Stimulated activated CD4-positive, alpha-beta T cell treated with anti-CD3 and anti-CD28 coated beads, Interleukin-12 subunit alpha, Interleukin-12 subunit beta, amount 100 ng/mL, for 48 hours (primary cell): Measurements from ENCODE around the gene CFD.
"Not testable (repeated sequence)": the region's sequence is repeated elsewhere in the genome, so short reads cannot be mapped to it uniquely, and the experiment has no call there.

ENCODE experiments used
- DNase-seq, 3 donors: peaks; one replicate each; pipeline ENCODE4 v3.0.0-alpha.2; 2020; ENCODE audit warnings: low read depth in 2 of 3, low spot score in 1 of 3

CFD gene

GRCh38 chr19:887599-887998, 28.1 kb downstream of the CFD start:
- no peak for DNase-seq

GRCh38 chr19:888581-889385, 29.3 kb downstream of the CFD start:
- no peak for DNase-seq

DNA sequence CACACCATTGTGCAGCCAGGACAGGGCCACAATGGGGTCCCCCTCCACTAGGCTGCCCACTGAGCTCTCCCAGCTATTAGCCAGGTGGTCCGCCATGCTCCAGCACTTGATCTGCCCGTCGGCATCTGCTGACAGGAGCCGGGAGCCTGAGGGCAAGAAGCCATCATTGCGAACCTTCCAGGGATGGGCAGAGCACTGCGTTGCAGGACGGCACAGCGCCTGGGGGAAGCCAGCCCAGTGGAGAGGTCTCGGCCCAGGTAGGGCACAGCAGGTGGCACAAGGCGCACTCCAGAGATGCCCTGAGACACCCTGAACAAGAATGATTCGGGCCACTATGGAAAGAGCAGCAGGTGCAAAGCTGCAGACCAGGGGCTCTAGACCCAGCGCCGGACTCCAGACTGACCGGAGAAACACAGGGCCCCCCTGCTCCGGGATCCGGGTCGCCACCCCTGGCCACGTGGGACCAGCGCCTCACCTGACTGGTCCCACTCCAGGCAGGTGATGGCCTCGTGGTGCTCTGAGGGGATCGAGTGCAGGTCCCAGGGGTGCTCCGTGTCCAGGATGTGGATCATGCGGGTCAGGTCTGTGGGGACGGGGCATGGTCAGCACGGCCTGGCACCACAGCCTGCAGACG, 30.3 kb downstream of the CFD start:
- DNase-seq = no peak

DNA sequence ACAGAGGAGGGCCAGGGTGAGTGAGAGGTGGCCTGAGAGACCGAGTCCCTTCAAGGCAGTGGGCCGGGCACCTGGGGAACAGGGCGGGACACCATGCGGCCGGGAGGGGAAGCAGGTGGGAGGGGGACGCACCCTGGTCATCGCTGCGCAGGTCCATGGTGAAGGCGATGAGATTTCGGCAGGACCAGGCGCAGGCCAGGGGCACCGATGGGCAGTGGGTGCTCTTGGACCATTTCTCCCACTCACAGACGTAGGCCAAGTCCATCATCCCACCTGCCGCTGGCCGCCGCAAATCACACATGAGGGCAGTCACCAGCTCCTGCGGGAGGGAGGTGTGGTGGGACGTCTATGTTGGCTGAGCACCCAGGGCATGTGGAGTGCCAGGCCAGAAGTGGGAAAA, 31.4 kb downstream of the CFD start:
- DNase-seq = no peak

GRCh38 chr19:891421-892200, 32.1 kb downstream of the CFD start:
- not testable (repeated sequence) for DNase-seq

DNA sequence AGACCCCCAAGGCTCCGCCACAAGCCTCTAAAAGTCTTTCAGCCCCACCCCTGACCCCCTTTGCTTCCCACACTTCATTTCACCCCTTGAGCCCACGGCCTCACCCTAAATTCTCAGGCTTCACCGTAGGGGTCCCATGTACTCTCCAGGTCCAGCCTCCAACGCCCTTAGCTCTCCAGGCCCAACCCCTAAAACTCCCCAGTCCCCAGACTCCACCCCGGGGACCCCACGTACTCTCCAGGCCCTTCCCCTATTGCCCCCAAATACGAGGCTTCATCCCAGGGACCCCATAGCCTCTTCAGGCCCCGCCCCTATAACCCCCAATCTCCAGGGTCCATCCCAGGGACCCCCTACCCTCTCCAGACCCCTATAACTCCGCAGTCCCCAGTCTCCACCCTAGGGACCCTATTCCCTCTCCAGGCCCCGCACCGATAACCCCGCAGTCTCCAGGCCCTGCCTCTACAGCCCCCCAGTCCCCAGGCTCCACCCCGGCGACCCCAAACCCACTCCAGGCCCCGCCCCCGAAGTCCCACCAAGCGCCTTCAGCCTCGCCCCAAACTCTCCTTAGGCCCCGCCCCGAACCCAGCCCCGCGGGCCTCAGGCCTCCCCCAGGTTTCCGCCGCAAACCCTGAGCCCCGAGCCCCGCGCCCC, 32.9 kb downstream of the CFD start:
- no peak for DNase-seq

DNA sequence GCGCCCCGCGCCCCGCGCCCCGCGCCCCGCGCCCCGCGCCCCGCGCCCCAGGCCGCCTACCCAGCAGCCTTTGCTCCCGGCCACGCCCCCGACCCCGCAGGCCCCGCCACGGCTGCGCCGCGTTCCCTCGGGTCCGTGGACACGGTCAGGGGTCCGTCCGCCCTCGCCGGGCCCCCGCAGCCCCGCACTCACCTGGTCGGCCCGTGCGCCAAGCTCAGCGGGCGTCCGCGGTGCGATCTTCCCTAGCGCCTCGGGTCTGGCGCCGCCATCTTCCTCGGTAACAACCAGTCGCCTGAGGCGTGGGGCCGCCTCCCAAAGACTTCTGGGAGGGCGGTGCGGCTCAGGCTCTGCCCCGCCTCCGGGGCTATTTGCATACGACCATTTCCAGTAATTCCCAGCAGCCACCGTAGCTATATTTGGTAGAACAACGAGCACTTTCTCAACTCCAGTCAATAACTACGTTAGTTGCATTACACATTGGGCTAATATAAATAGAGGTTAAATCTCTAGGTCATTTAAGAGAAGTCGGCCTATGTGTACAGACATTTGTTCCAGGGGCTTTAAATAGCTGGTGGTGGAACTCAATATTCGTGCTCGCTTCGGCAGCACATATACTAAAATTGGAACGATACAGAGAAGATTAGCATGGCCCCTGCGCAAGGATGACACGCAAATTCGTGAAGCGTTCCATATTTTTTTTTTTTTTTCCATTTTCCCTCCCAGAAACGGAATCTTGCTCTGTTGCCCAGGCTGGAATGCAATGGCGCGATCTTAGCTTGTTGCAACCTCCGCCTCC, 33.6 kb downstream of the CFD start, which contains the start of the genes MED16 and RNU6-9:
Gene MED16, minus strand, starts transcription at position 294 of the 796 bp plus-strand sequence. CDS start 2,056 bp downstream, outside the sequence.
Gene RNU6-9, plus strand, starts transcription at position 591 of the 796 bp plus-strand sequence.
- peak; percentile 82 to 84 (median 83) for DNase-seq

DNA sequence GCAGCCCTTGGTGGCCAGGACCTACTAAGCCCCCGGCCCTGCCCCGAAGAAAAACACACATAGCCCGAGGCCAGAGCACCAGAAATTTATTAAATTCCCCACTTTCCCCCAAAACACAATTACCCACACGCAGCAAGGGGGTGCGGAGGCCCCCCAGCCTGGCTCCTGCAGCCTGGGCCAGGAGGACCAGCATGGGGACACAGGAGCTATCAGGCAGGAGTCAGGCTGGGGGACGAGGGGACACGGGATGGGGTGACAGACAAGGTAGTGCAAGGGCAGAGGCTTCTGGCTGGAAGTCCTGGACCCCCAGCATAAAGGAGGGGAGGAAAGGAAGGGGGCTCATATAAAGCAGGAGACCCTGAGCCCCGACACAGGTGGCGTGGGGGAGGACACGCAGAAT, 37.0 kb downstream of the CFD start:
- no peak for DNase-seq

- no peak for DNase-seq
These were observed 37.5 kb downstream of the CFD start for GRCh38 chr19:896999-897398.

GRCh38 chr19:897442-898039, 38.1 kb downstream of the CFD start:
- no peak for DNase-seq

GRCh38 chr19:898663-899062, 39.2 kb downstream of the CFD start:
- DNase-seq = no peak

DNA sequence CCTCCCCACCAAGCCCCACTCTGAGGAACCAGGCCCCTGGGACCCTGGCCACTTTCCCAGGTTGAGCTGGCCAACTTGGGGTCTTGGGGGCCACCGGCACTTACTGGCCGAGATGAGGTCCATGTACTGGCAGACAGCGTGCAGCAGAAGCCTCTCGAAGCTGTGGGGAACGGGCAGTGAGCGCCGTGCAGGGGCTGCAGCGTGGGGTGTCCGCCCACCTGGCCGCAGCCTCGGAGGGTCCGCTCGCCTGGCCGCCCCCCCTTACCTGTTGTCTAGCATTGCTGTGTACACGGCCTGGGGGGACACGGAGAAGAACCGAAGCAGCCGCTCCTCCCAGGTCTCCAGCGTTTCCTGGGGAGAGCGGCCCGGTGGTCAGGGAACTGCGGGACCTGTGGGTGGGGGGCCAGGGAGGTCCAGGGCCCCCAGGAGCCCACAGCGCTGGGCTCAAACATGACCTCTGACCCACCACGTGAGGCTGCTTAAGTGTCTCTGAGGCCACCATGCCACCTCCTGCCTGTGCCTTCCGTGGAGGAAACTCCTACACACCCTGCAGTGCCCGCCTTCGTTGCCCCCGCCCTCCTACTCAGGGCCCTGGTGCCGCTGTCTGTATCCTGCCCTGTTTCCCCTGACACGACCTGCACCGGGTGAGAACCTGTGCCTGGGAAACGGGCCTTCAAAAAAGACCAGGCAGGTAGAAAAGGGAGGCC, 40.0 kb downstream of the CFD start:
- no peak for DNase-seq

- DNase-seq = no peak
These were observed 40.5 kb downstream of the CFD start for GRCh38 chr19:900043-900301.

DNA sequence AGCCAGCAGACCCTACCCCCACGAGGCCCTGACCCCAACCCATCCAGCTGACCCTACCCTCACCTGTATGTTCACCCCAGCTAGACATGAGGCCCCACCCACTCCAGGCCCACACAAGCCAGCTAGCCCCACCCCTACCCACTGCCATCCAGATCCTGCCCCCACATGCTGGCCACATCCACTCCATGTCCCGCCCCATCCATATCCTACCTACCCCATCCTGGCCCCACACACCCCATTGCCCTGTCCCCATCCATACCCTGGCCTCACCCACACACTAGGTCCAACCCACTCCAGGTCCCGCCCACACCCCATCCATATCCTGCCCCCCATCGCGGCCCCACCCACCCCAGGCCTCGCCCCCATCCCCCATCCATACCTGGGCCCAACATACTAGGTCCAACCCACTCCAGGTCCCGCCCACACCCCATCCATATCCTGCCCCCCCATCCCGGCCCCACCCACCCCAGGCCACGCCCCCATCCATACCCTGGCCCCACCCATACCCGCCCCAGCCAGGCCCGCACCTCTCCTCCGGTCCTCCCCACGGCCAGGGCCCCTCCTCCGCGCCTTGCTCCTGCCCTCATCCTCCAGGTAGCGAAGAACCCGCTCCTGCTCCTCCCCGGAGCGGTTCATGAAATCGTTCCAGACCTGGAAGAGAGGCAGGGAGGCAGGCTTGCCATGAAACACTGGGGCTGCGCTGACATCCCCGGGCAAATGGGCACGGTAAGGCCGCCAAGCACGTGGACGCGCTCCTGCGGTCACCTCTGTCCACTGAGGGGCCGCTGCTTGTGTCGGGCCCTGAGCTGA, 41.0 kb downstream of the CFD start:
- DNase-seq = no peak

- no peak for DNase-seq
These were observed 42.0 kb downstream of the CFD start for GRCh38 chr19:901216-902092.

GRCh38 chr19:902093-902370, 42.6 kb downstream of the CFD start:
- no peak for DNase-seq

DNA sequence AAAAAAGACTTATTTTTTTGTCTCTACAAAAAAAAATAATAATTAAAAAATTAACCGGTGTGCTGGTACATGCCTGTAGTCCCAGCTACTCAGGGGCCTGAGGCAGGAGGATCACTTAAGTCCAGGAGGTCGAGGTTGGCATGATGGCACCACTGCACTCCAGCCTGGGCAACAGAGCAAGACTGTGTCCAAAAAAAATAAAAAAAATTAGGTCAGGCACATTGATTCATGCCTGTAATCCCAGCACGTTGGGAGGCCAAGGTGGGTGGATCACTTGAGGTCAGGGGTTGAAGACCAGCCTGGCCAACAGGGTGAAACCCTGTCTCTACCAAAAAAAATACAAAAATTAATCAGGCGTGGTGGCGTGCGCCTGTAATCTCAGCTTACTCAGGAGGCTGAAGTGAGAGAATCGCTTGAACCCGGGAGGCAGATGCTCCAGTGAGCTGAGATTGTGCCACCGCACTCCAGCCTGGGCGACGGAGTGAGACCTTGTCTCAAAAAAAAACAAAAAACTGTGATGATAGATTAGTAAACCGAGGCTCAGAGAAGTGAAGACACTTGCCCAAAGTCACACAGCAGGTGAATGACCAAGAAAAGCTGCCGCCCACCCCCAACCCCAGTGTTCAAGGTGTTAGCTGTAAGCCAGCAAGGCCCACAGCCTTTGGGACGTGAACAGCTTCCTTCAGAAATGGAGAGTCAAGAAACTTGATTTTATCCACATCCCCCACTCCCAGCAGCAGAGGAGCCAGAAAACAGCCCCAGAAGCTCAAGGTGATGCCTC, 43.2 kb downstream of the CFD start:
- DNase-seq = no peak
